Measurements from ENCODE around the gene AP5B1. TPM values are rescaled to one million over a fixed set of nuclear protein-coding genes. Genes with fewer than 3 reads are reported as not detected.
A peak's percentile ranks its signal among the peaks of the same experiment; 100 is the strongest.

Gene AP5B1
- polyA plus RNA-seq, 1 donor from 2014 or later, result 17.2 TPM

- H3K9me3 Mint-ChIP-seq, result no peaks in the 10 kb centered on the region
- H3K27ac Mint-ChIP-seq, result peak overlapping the region in 1 of 3 donors; percentile 80
- no peaks in the 10 kb centered on the region for H3K27me3 Mint-ChIP-seq
- no peak overlapping the region for H3K4me3 Mint-ChIP-seq
- H3K4me1 Mint-ChIP-seq, result peaks cover 0 to 7% (median 2%) of the 10 kb centered on the region in 3 donors
- H3K36me3 Mint-ChIP-seq, result no peaks in the 10 kb centered on the region
These were observed 29.5 kb upstream of the AP5B1 start for GRCh38 chr11:65810046-65810868.

- H3K27me3 Mint-ChIP-seq, result no peaks in the 10 kb centered on the region
- no peaks in the 10 kb centered on the region for H3K9me3 Mint-ChIP-seq
- no peak overlapping the region for H3K4me3 Mint-ChIP-seq
- no peaks in the 10 kb centered on the region for H3K36me3 Mint-ChIP-seq
- H3K27ac Mint-ChIP-seq, result no peak overlapping the region
- peaks cover 0 to 7% (median 2%) of the 10 kb centered on the region in 3 donors for H3K4me1 Mint-ChIP-seq
These were observed 28.7 kb upstream of the AP5B1 start for GRCh38 chr11:65809496-65809895.

- Mint-ChIP-seq H3K4me1 (peaks cover 0 to 6% (median under 1%) of the 10 kb centered on the region in 3 donors), H3K9me3 (no peaks in the 10 kb centered on the region), H3K27me3 (peaks cover 3% of the 10 kb centered on the region), H3K36me3 (no peaks in the 10 kb centered on the region), H3K4me3 (no peak overlapping the region), H3K27ac (peak overlapping the region in 1 of 3 donors; percentile 86)
These were observed 28.1 kb upstream of the AP5B1 start for GRCh38 chr11:65808744-65809341.

- Mint-ChIP-seq H3K4me1 (peaks cover 6 to 11% (median 6%) of the 10 kb centered on the region in 3 donors), H3K27me3 (peaks cover 8% of the 10 kb centered on the region), H3K9me3 (no peaks in the 10 kb centered on the region), H3K36me3 (no peaks in the 10 kb centered on the region), H3K4me3 (no peak overlapping the region), H3K27ac (no peak overlapping the region)
These were observed 26.2 kb upstream of the AP5B1 start for GRCh38 chr11:65806979-65807378.

- peaks cover 6% of the 10 kb centered on the region in 3 donors for H3K4me1 Mint-ChIP-seq
- H3K4me3 Mint-ChIP-seq, result peak overlapping the region in 1 of 4 donors; percentile 17
- H3K27me3 Mint-ChIP-seq, result peaks cover 12% of the 10 kb centered on the region
These were observed 23.2 kb upstream of the AP5B1 start for GRCh38 chr11:65803797-65804492.

GRCh38 chr11:65802841-65803240, 22.1 kb upstream of the AP5B1 start:
- Mint-ChIP-seq H3K27me3 (peaks cover 14% of the 10 kb centered on the region), H3K4me3 (peak overlapping the region in 2 of 4 donors; percentile 56 to 82), H3K36me3 (no peaks in the 10 kb centered on the region), H3K9me3 (no peaks in the 10 kb centered on the region), H3K27ac (no peak overlapping the region), H3K4me1 (peaks cover 6% of the 10 kb centered on the region in 3 donors)

More at GRCh38 chr11:65803797-65804492, 23.2 kb upstream of the AP5B1 start:
- Mint-ChIP-seq H3K36me3 (no peaks in the 10 kb centered on the region), H3K9me3 (no peaks in the 10 kb centered on the region), H3K27ac (no peak overlapping the region)

GRCh38 chr11:65801153-65801987, 20.6 kb upstream of the AP5B1 start:
- Mint-ChIP-seq H3K9me3 (no peaks in the 10 kb centered on the region), H3K27ac (no peak overlapping the region), H3K36me3 (no peaks in the 10 kb centered on the region), H3K4me3 (no peak overlapping the region), H3K27me3 (peaks cover 18% of the 10 kb centered on the region), H3K4me1 (peaks cover 6% of the 10 kb centered on the region in 3 donors)

- Mint-ChIP-seq H3K27ac (no peak overlapping the region), H3K4me3 (no peak overlapping the region), H3K36me3 (peaks cover 2% of the 10 kb centered on the region), H3K27me3 (peaks cover 18% of the 10 kb centered on the region), H3K4me1 (peaks cover 6% of the 10 kb centered on the region in 3 donors), H3K9me3 (no peaks in the 10 kb centered on the region)
These were observed 18.1 kb upstream of the AP5B1 start for GRCh38 chr11:65798882-65799281.

- peaks cover 2% of the 10 kb centered on the region for H3K36me3 Mint-ChIP-seq
- peaks cover 2 to 3% (median 2%) of the 10 kb centered on the region in 3 donors for H3K4me1 Mint-ChIP-seq
- peaks cover 13% of the 10 kb centered on the region for H3K27me3 Mint-ChIP-seq
- no peak overlapping the region for H3K4me3 Mint-ChIP-seq
- H3K9me3 Mint-ChIP-seq, result no peaks in the 10 kb centered on the region
- H3K27ac Mint-ChIP-seq, result no peak overlapping the region
These were observed 16.9 kb upstream of the AP5B1 start for GRCh38 chr11:65797711-65798110.

GRCh38 chr11:65796726-65797601, 16.2 kb upstream of the AP5B1 start:
- peaks cover 15% of the 10 kb centered on the region for H3K27me3 Mint-ChIP-seq
- peaks cover 2% of the 10 kb centered on the region for H3K36me3 Mint-ChIP-seq
- no peak overlapping the region for H3K4me3 Mint-ChIP-seq
- H3K9me3 Mint-ChIP-seq, result no peaks in the 10 kb centered on the region
- H3K4me1 Mint-ChIP-seq, result peaks cover 0 to 4% (median 3%) of the 10 kb centered on the region in 3 donors
- H3K27ac Mint-ChIP-seq, result no peak overlapping the region

- Mint-ChIP-seq H3K27ac (no peak overlapping the region), H3K4me1 (peaks cover 0 to 17% (median 13%) of the 10 kb centered on the region in 3 donors), H3K36me3 (peaks cover 2% of the 10 kb centered on the region), H3K4me3 (no peak overlapping the region), H3K27me3 (peaks cover 23% of the 10 kb centered on the region), H3K9me3 (no peaks in the 10 kb centered on the region)
These were observed 14.1 kb upstream of the AP5B1 start for GRCh38 chr11:65794570-65795510.

- Mint-ChIP-seq H3K9me3 (no peaks in the 10 kb centered on the region), H3K4me1 (peaks cover 3 to 17% (median 15%) of the 10 kb centered on the region in 3 donors), H3K36me3 (peaks cover 2% of the 10 kb centered on the region), H3K27ac (peak overlapping the region in 1 of 3 donors; percentile 64), H3K4me3 (no peak overlapping the region), H3K27me3 (peaks cover 23% of the 10 kb centered on the region)
These were observed 13.0 kb upstream of the AP5B1 start for GRCh38 chr11:65793625-65794400.

All from IgD-negative memory B cell (primary cell).